Epithelial cell of esophagus (primary cell): Measurements from ENCODE around the gene GAB2.

Source experiments
- DNase-seq: peaks from one replicate; pipeline ENCODE4 v3.0.0; 2010; ENCODE audit warnings: low read depth
- H3K4me3 ChIP-seq: 2 replicates; pipeline ENCODE4 v1.5.1; 2011; ENCODE audit warnings: mild to moderate bottlenecking, low read length, control low read depth
- TF ChIP-seq, protein P1 (sequence below): IDR thresholded peaks from 2 replicates; pipeline ENCODE4 v1.5.1; 2011; ENCODE audit warnings: low read depth, mild to moderate bottlenecking, low read length, control low read depth, inconsistent platforms; ENCODE audit not compliant: insufficient read depth; ENCODE audit errors: missing control alignments

GAB2 gene

DNA sequence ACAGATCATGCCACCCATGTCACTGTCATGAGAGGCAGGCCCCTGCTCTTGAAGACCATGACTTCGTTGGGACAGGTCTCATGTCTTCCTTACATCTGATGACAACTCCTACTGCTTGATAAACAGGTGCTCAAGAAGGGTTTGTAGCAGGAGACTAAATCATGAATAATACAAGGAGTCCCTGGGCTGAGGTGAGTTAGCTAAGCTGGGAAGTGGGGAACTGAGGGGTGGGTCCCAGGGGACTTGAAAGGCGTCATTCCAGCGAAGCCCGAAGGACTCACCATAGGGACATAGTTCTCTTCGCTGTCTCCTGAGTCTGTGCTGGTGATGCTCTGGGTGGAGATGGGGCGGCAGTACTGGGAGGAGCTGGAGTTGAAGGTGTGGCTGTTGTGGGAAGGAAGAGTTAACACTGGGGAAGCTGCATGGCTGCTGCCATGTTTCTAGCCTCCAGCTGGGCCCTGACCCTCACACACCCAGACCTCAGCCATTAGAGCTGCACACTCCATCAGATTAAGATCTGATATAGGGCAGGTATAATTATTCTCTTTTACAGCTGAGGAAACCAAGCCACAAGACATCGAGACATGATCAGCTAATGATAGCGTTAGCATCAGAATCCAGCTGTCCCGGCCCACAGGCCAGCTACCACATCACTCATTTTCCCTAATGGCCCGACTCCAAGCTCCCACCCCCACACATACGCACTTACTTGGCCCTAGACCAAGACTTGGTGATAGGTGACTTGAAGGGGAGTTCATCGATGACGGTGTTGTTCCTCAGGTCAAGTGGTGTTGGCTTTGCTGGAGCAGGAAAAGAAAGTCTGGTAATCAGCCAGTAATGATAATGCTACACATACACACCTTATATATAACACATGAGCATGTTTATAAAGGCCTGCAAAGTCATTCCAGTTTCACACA, 196.0 kb downstream of the GAB2 start:
- H3K4me3 ChIP-seq, result no peak overlapping the region
- TF ChIP-seq, protein P1, sequence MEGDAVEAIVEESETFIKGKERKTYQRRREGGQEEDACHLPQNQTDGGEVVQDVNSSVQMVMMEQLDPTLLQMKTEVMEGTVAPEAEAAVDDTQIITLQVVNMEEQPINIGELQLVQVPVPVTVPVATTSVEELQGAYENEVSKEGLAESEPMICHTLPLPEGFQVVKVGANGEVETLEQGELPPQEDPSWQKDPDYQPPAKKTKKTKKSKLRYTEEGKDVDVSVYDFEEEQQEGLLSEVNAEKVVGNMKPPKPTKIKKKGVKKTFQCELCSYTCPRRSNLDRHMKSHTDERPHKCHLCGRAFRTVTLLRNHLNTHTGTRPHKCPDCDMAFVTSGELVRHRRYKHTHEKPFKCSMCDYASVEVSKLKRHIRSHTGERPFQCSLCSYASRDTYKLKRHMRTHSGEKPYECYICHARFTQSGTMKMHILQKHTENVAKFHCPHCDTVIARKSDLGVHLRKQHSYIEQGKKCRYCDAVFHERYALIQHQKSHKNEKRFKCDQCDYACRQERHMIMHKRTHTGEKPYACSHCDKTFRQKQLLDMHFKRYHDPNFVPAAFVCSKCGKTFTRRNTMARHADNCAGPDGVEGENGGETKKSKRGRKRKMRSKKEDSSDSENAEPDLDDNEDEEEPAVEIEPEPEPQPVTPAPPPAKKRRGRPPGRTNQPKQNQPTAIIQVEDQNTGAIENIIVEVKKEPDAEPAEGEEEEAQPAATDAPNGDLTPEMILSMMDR, result no peak
- no peak for DNase-seq

DNA sequence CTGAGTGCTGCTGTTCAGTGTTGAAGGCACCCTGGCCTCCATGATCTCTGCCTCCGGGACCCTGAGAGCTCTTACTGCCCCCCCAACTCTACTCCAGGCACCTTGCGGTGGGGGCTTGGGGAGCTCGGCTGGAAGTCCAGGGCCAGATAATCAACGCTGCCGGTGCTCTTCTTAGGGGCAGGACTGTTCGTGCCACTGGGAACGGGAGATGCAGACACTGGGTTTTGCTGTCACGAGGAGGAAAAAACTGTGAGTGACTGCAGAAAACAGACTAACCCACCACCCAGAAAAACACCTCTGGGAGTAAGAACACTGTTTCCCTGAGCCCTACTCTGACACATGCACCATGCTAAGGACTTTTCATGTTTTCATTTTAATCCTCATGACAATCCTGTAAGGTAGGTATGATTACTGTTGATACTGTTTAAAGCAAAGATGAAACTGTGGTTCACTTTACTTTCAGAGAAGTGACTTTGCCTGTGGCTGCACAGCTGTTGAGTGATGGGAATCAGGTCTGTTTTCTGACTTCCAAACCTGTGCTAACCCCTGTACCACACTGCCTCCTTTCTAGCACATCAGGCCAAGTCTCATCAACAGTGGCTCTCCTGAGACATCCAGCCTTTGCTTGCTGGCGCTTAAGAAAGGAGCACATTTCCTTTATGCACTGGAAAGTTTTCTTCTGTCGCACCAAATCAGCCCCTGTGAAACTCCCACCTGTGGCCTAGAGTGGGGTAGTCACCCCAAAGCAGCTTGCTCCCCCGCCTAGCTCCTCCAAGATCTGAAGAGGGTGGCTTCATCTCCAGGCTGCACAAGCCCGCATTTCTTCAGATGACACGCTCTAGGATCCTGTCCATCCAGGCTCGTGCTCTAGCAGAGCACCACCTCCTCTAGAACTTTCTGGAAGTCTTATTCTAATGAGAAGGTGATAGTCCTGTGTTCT, 197.1 kb downstream of the GAB2 start:
- TF ChIP-seq, protein P1, result no peak
- no peak overlapping the region for H3K4me3 ChIP-seq
- no peak for DNase-seq

DNA sequence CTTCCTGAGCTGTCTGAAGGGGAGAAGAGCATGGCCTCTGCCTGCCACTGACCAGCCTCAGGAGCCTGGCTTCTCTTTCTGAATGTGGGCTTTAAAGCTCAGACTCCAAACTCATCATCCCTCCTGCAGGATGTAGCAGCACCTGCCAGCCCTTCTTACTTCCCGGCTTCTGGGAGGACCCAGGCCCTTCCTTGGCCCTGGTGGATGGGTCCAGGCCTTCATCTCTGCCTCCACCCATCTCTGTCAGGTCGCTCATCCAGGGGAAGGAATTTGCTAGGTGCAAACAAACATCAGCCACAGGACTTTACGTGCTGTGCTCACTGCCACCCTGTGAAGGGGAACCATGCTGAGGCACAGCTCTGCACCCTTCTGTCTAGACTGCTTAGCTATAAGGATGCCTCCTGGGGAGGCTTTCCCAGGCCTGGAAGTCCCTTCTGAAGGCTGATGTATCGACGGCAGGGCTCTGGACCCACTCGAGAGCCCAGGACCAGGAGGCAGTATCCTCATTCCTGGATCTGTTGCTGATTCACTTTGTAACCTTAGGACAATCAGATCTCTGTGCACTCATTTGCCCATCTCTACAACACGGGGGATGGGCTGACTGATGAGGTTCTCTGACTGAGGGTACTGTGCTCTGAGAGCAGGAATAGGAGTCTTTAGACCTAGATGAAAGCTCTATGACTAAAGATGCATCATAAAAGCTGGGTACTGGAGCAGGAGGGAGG, 198.0 kb downstream of the GAB2 start:
- no peak overlapping the region for H3K4me3 ChIP-seq
- DNase-seq, result no peak
- TF ChIP-seq, protein P1, result no peak

DNA sequence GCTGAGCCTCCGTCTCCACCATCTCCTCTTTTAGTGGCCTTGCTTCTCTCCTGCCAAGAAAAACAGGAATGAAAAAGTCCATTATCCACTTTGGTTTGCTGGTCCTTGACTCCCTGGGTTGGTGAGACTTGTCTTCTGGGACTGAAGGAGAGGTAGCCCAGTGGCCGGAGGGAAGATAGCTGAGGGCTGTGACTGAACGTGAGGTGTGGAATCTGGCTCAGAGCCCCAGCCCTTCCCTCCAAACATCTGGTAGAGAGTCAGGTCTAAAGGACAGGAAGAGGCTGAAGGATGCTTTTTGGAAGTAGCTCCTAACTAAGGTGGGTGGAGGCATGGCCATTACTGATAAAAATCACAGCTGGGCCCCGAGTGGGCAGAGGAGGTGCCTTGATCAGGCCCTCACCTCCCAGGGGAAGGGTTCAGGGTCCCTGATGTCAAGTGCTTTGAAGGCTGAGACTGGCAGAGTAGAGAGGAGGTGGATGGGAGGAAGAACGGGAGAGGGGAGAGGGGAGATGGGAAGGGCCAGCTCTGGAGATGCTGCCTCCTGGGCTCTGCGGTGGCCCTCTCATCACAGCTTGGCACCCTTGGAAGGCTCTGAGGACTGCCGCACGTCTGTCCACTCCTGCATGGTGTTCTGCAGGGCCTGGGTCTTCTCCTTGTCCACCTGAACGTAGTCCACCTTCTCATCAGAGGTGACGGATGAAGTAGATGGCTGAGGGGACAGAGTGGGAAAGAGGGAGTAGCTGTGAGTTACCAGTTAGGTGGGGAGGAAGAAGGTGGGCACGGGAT, 198.7 kb downstream of the GAB2 start:
- TF ChIP-seq, protein P1, result no peak
- DNase-seq, result no peak
- H3K4me3 ChIP-seq, result no peak overlapping the region

DNA sequence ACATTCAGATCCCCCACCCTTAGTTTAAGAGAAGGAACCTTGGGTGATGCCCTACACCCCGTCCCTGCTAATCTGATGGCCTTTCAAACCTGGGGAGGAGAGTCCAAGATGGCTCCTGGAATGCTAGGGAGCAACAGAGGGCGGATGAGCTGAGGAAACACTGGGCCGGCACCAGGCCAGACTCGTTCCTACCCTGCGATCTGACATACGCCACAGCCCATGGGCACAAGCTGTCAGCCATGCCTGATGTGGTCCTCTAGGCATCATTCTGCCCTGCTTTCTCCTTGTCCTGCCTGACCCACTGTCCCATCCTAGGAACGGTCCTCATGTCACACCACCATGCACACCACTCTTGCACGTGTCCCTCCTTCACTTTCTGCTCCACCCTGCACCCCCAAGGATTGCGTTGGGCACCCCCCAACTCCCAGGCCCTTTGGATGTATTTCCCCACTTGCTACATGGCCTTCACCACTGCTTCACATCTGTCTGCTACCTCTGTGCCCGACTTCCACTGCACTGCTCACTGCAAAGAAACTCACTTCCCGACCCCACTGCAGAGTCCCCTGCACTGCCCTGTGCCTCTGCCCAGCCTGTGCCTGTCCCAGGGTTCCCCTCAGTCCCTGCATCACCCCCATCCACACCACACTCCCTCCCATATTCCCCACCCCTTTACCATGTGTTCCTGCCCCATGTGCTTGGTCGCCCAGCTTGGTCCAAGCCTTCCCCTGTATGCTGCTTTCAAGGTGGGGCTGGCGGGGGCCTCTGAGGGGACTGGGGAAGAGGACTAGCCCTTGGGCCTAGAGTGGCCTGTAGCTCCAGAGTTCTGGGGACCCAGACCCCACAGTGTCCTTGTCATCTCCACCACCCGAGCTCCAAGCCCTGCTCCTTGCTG, 199.7 kb downstream of the GAB2 start:
- no peak for DNase-seq
- TF ChIP-seq, protein P1, result no peak
- no peak overlapping the region for H3K4me3 ChIP-seq
